A549 (cell line): Measurements from ENCODE around the gene A2ML1. TPM values are rescaled to one million over a fixed set of nuclear protein-coding genes. Genes with fewer than 3 reads are reported as not detected.

ENCODE experiments used
- ATAC-seq, 2 experiments: fragments of 200-7000 bp in 1 of 2; fragments of >200 bp in 1 of 2; cut with Nextera tagmentation in 1 of 2; cut with Tn5 transposase in 1 of 2; 3 replicates each; pipeline versions ENCODE4 v1.8.0 to v1.9.1; 2018 to 2020; ENCODE audit warnings: mild to moderate bottlenecking in 1 of 2, moderate library complexity in 1 of 2
- CTCF ChIA-PET: fragments of 300-600 bp; sonication (Branson Sonifier 250); formaldehyde crosslinking; extraction: SDS; loops from one replicate; lab custom pipeline; 2021; ENCODE audit warnings: antibody characterized with exemption, inconsistent platforms; lab: Yijun Ruan, JAX
- POLR2A ChIA-PET: fragments of 350-600 bp; formaldehyde crosslinking; extraction: SDS; loops from one replicate; lab custom pipeline; 2021; ENCODE audit warnings: antibody characterized with exemption, inconsistent platforms; lab: Yijun Ruan, JAX
- DNase-seq, 2 experiments: peaks; one replicate each; pipeline versions ENCODE4 v3.0.0 to v3.0.0-alpha.2; 2011 to 2016; ENCODE audit warnings: low read depth in 1 of 2, low spot score in 1 of 2
- FAIRE-seq: peaks from 2 replicates; lab custom pipeline; 2011; peaks lifted over from hg19 to GRCh38; lab: Jason Lieb, UNC
- H3K27ac ChIP-seq, 2 experiments: fragments of >200 bp; sonication (Bioruptor Twin); formaldehyde crosslinking; 3 replicates each; pipeline ENCODE4 v1.5.1; 2016 to 2017
- H3K4me1 ChIP-seq: fragments of >200 bp; sonication (Bioruptor Twin); formaldehyde crosslinking; 3 replicates; pipeline ENCODE4 v1.6.1; 2016
- H3K4me2 ChIP-seq: fragments of >200 bp; sonication (Bioruptor Twin); formaldehyde crosslinking; 3 replicates; pipeline ENCODE4 v1.6.1; 2016
- H3K4me3 ChIP-seq: fragments of >200 bp; sonication (Bioruptor Twin); formaldehyde crosslinking; 3 replicates; pipeline ENCODE4 v1.5.1; 2016
- H3K9me3 ChIP-seq: fragments of >200 bp; sonication (Bioruptor Twin); formaldehyde crosslinking; 3 replicates; pipeline ENCODE4 v1.6.1; 2016
- CBX8 ChIP-seq: fragments of 200-600 bp; sonication (generic); IDR thresholded peaks from 2 replicates; pipeline ENCODE4 v1.6.1; 2016
- EP300 ChIP-seq, 2 experiments: fragments of >200 bp; sonication (Bioruptor Twin); formaldehyde crosslinking; IDR thresholded peaks; 2 replicates in 1 of 2; 3 replicates in 1 of 2; pipeline ENCODE4 v1.6.1; 2016 to 2017
- FOSB ChIP-seq: fragments of 250-450 bp; sonication (Bioruptor Pico); IDR thresholded peaks from 2 replicates; pipeline ENCODE4 v1.5.0; 2020; ENCODE audit warnings: mild to moderate bottlenecking, moderate library complexity
- FOSL2 ChIP-seq, 2 experiments: fragments of 450-650 bp in 1 of 2; fragments of >200 bp in 1 of 2; sonication (Bioruptor Twin) in 1 of 2; formaldehyde crosslinking; IDR thresholded peaks; 2 replicates each; pipeline versions ENCODE4 v1.5.0 to v1.6.1; 2016 to 2020; ENCODE audit warnings: mild to moderate bottlenecking in 1 of 2, moderate library complexity in 1 of 2
- HDAC2 ChIP-seq: fragments of 200-600 bp; sonication (generic); IDR thresholded peaks from 2 replicates; pipeline ENCODE4 v1.6.1; 2016
- HOXA7 ChIP-seq: fragments of 250-450 bp; sonication (Bioruptor Pico); IDR thresholded peaks from 2 replicates; pipeline ENCODE4 v1.5.0; 2020; ENCODE audit warnings: mild to moderate bottlenecking, moderate library complexity
- HOXB13 ChIP-seq: fragments of 250-450 bp; sonication (Bioruptor Pico); IDR thresholded peaks from 2 replicates; pipeline ENCODE4 v1.5.0; 2020; ENCODE audit warnings: low read depth, mild to moderate bottlenecking, moderate library complexity
- JUN ChIP-seq, 2 experiments: fragments of >200 bp; sonication (Bioruptor Twin); formaldehyde crosslinking; IDR thresholded peaks; 2 replicates in 1 of 2; 3 replicates in 1 of 2; pipeline ENCODE4 v1.6.1; 2016 to 2017
- MAFK ChIP-seq: fragments of 450-650 bp; IDR thresholded peaks from 2 replicates; pipeline ENCODE4 v1.6.1; 2014; ENCODE audit not compliant: partially characterized antibody
- MYC ChIP-seq: IDR thresholded peaks from 2 replicates; pipeline ENCODE4 v1.6.1; 2012; ENCODE audit warnings: mild to moderate bottlenecking, inconsistent platforms, low read length, improper control_type of control experiment, borderline replicate concordance
- NFE2L2 ChIP-seq: fragments of 150-350 bp; conservative IDR thresholded peaks from 2 replicates; pipeline ENCODE4 v1.6.1; 2014; ENCODE audit warnings: low read length
- NR3C1 ChIP-seq: fragments of >200 bp; sonication (Bioruptor Twin); formaldehyde crosslinking; IDR thresholded peaks from 3 replicates; pipeline ENCODE4 v1.6.1; 2017
- POLR2A ChIP-seq: IDR thresholded peaks from 2 replicates; pipeline ENCODE4 v1.6.1; 2012; ENCODE audit warnings: mild to moderate bottlenecking, low read length
- RAD21 ChIP-seq, 2 experiments: fragments of >200 bp in 1 of 2; sonication (Bioruptor Twin) in 1 of 2; formaldehyde crosslinking in 1 of 2; IDR thresholded peaks in 1 of 2; conservative IDR thresholded peaks in 1 of 2; 2 replicates in 1 of 2; 3 replicates in 1 of 2; pipeline ENCODE4 v1.6.1; 2012 to 2018; ENCODE audit warnings: inconsistent platforms in 1 of 2
- RNF2 ChIP-seq: fragments of 200-600 bp; sonication (generic); IDR thresholded peaks from 2 replicates; pipeline ENCODE4 v1.6.1; 2016; ENCODE audit warnings: low read depth, mild to moderate bottlenecking, antibody characterized with exemption, moderate library complexity, borderline replicate concordance
- SMC3 ChIP-seq: fragments of >200 bp; sonication (Bioruptor Twin); formaldehyde crosslinking; IDR thresholded peaks from 3 replicates; pipeline ENCODE4 v1.6.1; 2018; ENCODE audit warnings: inconsistent platforms
- SREBF2 ChIP-seq: fragments of 450-650 bp; IDR thresholded peaks from 2 replicates; pipeline ENCODE4 v1.6.1; 2014; ENCODE audit warnings: mild to moderate bottlenecking, moderate library complexity
- USF2 ChIP-seq: fragments of 450-650 bp; IDR thresholded peaks from 2 replicates; pipeline ENCODE4 v1.6.1; 2014; ENCODE audit warnings: antibody characterized with exemption
- ZC3H11A ChIP-seq: fragments of 450-650 bp; IDR thresholded peaks from 2 replicates; pipeline ENCODE4 v1.6.1; 2014; ENCODE audit warnings: antibody characterized with exemption, mild to moderate bottlenecking
- ZFP36 ChIP-seq: fragments of 450-650 bp; IDR thresholded peaks from 2 replicates; pipeline ENCODE4 v1.6.1; 2014; ENCODE audit warnings: borderline replicate concordance; ENCODE audit not compliant: partially characterized antibody
- ZNF302 ChIP-seq: fragments of 250-450 bp; sonication (Bioruptor Pico); IDR thresholded peaks from 2 replicates; pipeline ENCODE4 v1.9.0; 2021; ENCODE audit warnings: inconsistent platforms, mild to moderate bottlenecking, moderate library complexity
- ZSCAN20 ChIP-seq: fragments of 250-450 bp; sonication (Bioruptor Pico); IDR thresholded peaks from 2 replicates; pipeline ENCODE4 v1.8.0; 2022; ENCODE audit warnings: mild to moderate bottlenecking, moderate library complexity
- WGBS: methylation state at CpG from one replicate; pipeline ENCODE4 v1.1.6; 2017; ENCODE audit errors: missing lambda C conversion rate; 5-methylcytosine and 5-hydroxymethylcytosine counted together
- polyA plus RNA-seq, 4 experiments: library from polyadenylated mRNA; depleted of rRNA in 3 of 4; stranded (reverse); fragments of >200 nt; fragmentation: RNase III in 1 of 4; extraction: RNeasy Plus Mini Kit Qiagen cat#74134 plus additional on column Dnase treatment in 1 of 4; gene quantifications; 2 replicates in 3 of 4; 3 replicates in 1 of 4; pipeline ENCODE4 v1.2.3, GENCODE V29; 2011 to 2017
- TF ChIP-seq, protein P1 (sequence below): fragments of 250-450 bp; sonication (Bioruptor Pico); IDR thresholded peaks from 2 replicates; pipeline ENCODE4 v1.5.0; 2020; ENCODE audit warnings: low read depth, mild to moderate bottlenecking, moderate library complexity
- TF ChIP-seq, protein P2 (sequence below): fragments of 150-350 bp; IDR thresholded peaks from 2 replicates; pipeline ENCODE4 v1.6.1; 2014; ENCODE audit warnings: low read depth, mild to moderate bottlenecking, low read length
- TF ChIP-seq, protein P3 (sequence below): fragments of >200 bp; sonication (Bioruptor Twin); formaldehyde crosslinking; IDR thresholded peaks from 2 replicates; pipeline ENCODE4 v1.6.1; 2016
- TF ChIP-seq, protein P4 (sequence below): IDR thresholded peaks from 2 replicates; pipeline ENCODE4 v1.6.1; 2012
- TF ChIP-seq, protein P5 (sequence below): IDR thresholded peaks from 2 replicates; pipeline ENCODE4 v1.6.1; 2012

A2ML1 gene
- polyA plus RNA-seq, 2 of the 4 experiments (the other 2 are of a cell fraction): not detected

GRCh38 chr12:8867786-8868185 is 45.4 kb downstream of the A2ML1 start:
- ChIA-PET POLR2A (no interaction called here), CTCF (interaction anchor here (2.6 to 3.0 kb wide), 2 partner anchors 7 to 22 kb away, joined by 9 to 13 read pairs; no protein-coding TSS in a partner anchor)
- DNase-seq (no peak), FAIRE-seq (no peak), ATAC-seq (no peak)
- TF ChIP-seq HOXA7 (no peak), NFE2L2 (no peak), ZSCAN20 (no peak), EP300 (IDR thresholded peaks at IDR 0.05) (no peak), HOXB13 (CRISPR knock-in tag) (no peak), FOSB (CRISPR knock-in tag) (no peak), ZC3H11A (no peak), FOSL2 (IDR thresholded peaks at IDR 0.05) (no peak), FOSL2 (CRISPR knock-in tag; IDR thresholded peaks at IDR 0.05) (no peak), ZFP36 (no peak)
- TF ChIP-seq, protein P1, sequence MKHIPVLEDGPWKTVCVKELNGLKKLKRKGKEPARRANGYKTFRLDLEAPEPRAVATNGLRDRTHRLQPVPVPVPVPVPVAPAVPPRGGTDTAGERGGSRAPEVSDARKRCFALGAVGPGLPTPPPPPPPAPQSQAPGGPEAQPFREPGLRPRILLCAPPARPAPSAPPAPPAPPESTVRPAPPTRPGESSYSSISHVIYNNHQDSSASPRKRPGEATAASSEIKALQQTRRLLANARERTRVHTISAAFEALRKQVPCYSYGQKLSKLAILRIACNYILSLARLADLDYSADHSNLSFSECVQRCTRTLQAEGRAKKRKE (CRISPR knock-in tag): no peak
- TF ChIP-seq, protein P2, sequence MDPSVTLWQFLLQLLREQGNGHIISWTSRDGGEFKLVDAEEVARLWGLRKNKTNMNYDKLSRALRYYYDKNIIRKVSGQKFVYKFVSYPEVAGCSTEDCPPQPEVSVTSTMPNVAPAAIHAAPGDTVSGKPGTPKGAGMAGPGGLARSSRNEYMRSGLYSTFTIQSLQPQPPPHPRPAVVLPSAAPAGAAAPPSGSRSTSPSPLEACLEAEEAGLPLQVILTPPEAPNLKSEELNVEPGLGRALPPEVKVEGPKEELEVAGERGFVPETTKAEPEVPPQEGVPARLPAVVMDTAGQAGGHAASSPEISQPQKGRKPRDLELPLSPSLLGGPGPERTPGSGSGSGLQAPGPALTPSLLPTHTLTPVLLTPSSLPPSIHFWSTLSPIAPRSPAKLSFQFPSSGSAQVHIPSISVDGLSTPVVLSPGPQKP: no peak
- Histone ChIP-seq H3K9me3 (no peaks in the 10 kb centered on the region), H3K27ac (no peak overlapping the region), H3K4me3 (no peak overlapping the region), H3K4me1 (no peaks in the 10 kb centered on the region), H3K4me2 (no peak overlapping the region)
- WGBS: 66% methylated on average over 6 of the region's 6 CpGs

DNA sequence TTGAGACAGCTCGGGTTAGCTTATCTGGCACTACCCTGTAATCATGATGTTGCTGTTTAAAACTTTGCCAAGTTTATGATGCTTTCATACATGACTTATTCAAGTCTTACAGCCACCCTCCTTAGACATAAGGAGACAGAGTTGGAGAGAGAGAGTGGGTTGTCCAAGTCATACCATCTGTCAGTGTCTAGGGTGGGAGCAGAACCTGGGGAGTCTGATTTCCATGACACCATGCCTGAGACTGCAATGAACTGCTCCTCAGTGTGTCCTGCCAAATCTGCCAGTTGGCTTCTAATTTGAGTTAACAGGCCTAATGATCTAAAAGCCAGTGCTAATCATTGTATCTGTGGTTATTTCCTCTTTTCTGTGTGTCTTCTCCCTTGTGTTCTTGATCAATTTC is 48.2 kb downstream of the A2ML1 start:
- CTCF ChIA-PET: interaction anchor here (1.0 to 3.0 kb wide), 2 partner anchors 10 to 16 kb away, joined by 3 to 13 read pairs; no protein-coding TSS in a partner anchor
- Histone ChIP-seq H3K9me3 (no peaks in the 10 kb centered on the region), H3K27ac (no peak overlapping the region), H3K4me2 (no peak overlapping the region), H3K4me1 (no peaks in the 10 kb centered on the region), H3K4me3 (no peak overlapping the region)
- POLR2A ChIA-PET: no interaction called here
- FAIRE-seq (no peak), ATAC-seq (no peak), DNase-seq (no peak)
- TF ChIP-seq SREBF2 (no peak), HOXA7 (no peak), ZNF302 (CRISPR knock-in tag) (no peak), CBX8 (no peak), JUN (IDR thresholded peaks at IDR 0.05) (no peak), POLR2A (no peak), HOXB13 (CRISPR knock-in tag) (no peak), SMC3 (no peak), NR3C1 (no peak), HDAC2 (no peak), MAFK (no peak), USF2 (no peak), RNF2 (no peak), RAD21 (conservative IDR thresholded peaks at IDR 0.05 in 1 of 2, IDR thresholded peaks at IDR 0.05 in 1 of 2) (no peak), MYC (no peak)
- TF ChIP-seq, protein P3, sequence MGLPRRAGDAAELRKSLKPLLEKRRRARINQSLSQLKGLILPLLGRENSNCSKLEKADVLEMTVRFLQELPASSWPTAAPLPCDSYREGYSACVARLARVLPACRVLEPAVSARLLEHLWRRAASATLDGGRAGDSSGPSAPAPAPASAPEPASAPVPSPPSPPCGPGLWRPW: no peak
- TF ChIP-seq, protein P4, sequence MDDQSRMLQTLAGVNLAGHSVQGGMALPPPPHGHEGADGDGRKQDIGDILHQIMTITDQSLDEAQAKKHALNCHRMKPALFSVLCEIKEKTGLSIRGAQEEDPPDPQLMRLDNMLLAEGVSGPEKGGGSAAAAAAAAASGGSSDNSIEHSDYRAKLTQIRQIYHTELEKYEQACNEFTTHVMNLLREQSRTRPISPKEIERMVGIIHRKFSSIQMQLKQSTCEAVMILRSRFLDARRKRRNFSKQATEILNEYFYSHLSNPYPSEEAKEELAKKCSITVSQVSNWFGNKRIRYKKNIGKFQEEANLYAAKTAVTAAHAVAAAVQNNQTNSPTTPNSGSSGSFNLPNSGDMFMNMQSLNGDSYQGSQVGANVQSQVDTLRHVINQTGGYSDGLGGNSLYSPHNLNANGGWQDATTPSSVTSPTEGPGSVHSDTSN: no peak
- TF ChIP-seq, protein P5, sequence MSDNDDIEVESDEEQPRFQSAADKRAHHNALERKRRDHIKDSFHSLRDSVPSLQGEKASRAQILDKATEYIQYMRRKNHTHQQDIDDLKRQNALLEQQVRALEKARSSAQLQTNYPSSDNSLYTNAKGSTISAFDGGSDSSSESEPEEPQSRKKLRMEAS: no peak
- WGBS: 59% methylated on average over 1 of the region's 1 CpG
